GM18870 (cell line): Measurements from ENCODE around the gene YPEL1.
"Not testable (repeated sequence)": the region's sequence is repeated elsewhere in the genome, so short reads cannot be mapped to it uniquely, and the experiment has no call there.

Experiments
- ATAC-seq: cut with Tn5 transposase; IDR thresholded peaks from one replicate; pipeline ENCODE4 v1.9.1; 2021; ENCODE audit warnings: moderate library complexity; ENCODE audit not compliant: unreplicated experiment

Gene YPEL1

GRCh38 chr22:21699643-21700042 is 36.0 kb downstream of the YPEL1 start:
- ATAC-seq, result no peak

- no peak for ATAC-seq
Measured at GRCh38 chr22:21698430-21699329, 36.9 kb downstream of the YPEL1 start.

GRCh38 chr22:21697880-21698279 is 37.7 kb downstream of the YPEL1 start:
- no peak for ATAC-seq

GRCh38 chr22:21697021-21697771 is 38.4 kb downstream of the YPEL1 start:
- ATAC-seq, result no peak

- no peak for ATAC-seq
Measured at GRCh38 chr22:21696115-21696514, 39.5 kb downstream of the YPEL1 start.

GRCh38 chr22:21695430-21696085 is 40.0 kb downstream of the YPEL1 start:
- no peak for ATAC-seq

- no peak for ATAC-seq
Measured at GRCh38 chr22:21694795-21695429, 40.7 kb downstream of the YPEL1 start.

GRCh38 chr22:21694394-21694793 is 41.2 kb downstream of the YPEL1 start:
- no peak for ATAC-seq

- ATAC-seq, result no peak
Measured at GRCh38 chr22:21693999-21694341, 41.6 kb downstream of the YPEL1 start.

GRCh38 chr22:21693333-21693998 is 42.1 kb downstream of the YPEL1 start:
- ATAC-seq, result no peak

GRCh38 chr22:21692856-21693255 is 42.7 kb downstream of the YPEL1 start:
- ATAC-seq, result not testable (repeated sequence)

GRCh38 chr22:21691816-21692215 is 43.8 kb downstream of the YPEL1 start:
- ATAC-seq, result no peak

- no peak for ATAC-seq
Measured at GRCh38 chr22:21690401-21690801, 45.2 kb downstream of the YPEL1 start.

- no peak for ATAC-seq
Measured at GRCh38 chr22:21688706-21689381, 46.8 kb downstream of the YPEL1 start.

GRCh38 chr22:21688341-21688705 is 47.3 kb downstream of the YPEL1 start:
- no peak for ATAC-seq

GRCh38 chr22:21687685-21688259 is 47.8 kb downstream of the YPEL1 start:
- no peak for ATAC-seq

GRCh38 chr22:21686634-21687393 is 48.8 kb downstream of the YPEL1 start:
- no peak for ATAC-seq

- ATAC-seq, result no peak
Measured at GRCh38 chr22:21686193-21686608, 49.4 kb downstream of the YPEL1 start.

GRCh38 chr22:21685164-21685513 is 50.5 kb downstream of the YPEL1 start:
- ATAC-seq, result no peak
